Measurements from ENCODE around the gene CCDC185. TPM values are rescaled to one million over a fixed set of nuclear protein-coding genes. Genes with fewer than 3 reads are reported as not detected.
A peak's percentile ranks its signal among the peaks of the same experiment; 100 is the strongest.

Gene CCDC185
- total RNA-seq, 1 donor from 2014 or later: not detected

DNA sequence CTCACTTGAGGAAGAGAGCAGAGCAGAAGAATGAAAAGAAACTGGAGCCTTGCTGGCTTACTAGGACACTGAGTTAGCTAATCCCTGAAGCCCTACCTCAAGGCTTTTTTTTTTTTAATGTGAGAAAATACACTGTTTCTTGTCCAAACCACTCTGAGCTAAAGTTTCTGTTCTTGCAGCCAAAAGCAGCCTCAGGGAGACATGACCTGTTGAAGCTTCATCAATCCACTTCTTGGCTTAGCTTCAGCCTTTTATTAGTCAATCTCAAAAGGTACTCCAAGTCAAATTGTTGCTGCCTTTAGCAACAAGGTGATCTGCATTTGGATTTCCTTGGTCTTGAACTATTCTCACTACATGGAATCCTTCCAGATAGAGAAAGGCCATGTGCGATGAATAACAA, 33.7 kb downstream of the CCDC185 start:
- no peak for DNase-seq (ENCODE audit: low spot score in 2 of 2)
- FAIRE-seq: no peak

DNA sequence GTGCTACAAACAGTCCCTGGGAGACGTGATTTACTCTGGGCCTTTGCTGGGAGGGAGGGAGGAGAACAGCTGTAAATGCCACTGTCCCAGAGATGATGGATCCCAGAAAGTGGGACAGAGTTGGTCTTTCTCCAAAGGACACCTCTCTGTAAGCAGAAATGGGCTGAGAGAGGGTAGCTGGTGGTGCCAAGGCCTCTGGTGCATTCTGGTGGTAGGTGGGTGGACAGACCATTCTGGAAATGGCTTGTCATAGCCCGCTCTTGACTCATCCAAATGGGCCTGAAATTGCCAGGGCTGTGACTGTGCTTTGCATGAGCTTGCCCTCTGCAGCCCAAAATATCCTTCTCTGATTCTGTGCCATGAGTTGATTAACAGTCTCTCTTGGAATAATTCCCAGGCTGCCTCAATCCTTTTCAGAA, 36.1 kb downstream of the CCDC185 start:
- DNase-seq (ENCODE audit: low spot score in 2 of 2): peak in 1 of 2 donors; percentile 20
- FAIRE-seq: no peak

GRCh38 chr1:223429821-223430220, 36.6 kb downstream of the CCDC185 start:
- no peak for FAIRE-seq
- DNase-seq (ENCODE audit: low spot score in 2 of 2): no peak

DNA sequence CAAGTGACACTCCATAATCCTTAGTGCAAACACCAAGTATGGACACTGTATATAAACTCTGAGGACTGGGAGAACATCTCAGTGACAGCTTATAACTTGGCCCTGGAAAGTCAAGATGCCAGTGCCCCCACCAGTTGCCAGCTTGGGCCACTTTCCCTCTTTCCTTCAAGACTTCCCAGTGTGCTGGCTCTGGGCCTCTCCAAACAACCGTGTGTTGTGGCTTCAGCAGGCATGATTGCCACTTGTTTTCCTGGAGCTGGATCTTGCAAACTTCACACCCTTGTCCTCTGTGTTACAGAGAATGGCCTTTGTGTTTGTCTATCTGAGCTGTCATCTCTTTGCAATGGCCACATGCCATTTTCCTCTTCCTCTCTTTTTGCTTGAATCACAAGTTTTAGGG, 37.0 kb downstream of the CCDC185 start:
- FAIRE-seq: no peak

GRCh38 chr1:223437151-223437550, 43.9 kb downstream of the CCDC185 start:
- DNase-seq (ENCODE audit: low spot score in 2 of 2) (no peak), FAIRE-seq (no peak)

More for the DNA sequence above, 37.0 kb downstream of the CCDC185 start:
- no peak for DNase-seq (ENCODE audit: low spot score in 2 of 2)

DNA sequence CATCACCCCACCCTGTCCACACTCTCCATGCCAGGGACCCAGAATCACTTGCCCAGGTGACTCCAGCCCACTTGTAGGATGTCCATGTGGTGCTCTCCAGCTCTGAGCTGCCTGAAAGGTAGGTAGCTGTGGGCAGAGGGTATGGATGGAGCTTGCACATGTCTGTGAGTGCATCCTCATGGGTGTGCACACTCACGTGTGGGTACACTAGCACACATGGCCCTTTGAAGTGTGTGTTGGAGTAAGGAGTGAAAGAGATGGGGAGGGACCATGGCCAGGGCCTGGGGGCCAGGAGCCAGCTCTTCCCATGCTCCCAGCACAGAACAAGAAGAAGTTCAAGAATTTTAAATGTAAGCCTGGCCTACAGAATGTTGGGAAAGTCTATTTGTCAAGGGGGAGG, 50.2 kb downstream of the CCDC185 start:
- DNase-seq (ENCODE audit: low spot score in 2 of 2) (no peak), FAIRE-seq (no peak)

DNA sequence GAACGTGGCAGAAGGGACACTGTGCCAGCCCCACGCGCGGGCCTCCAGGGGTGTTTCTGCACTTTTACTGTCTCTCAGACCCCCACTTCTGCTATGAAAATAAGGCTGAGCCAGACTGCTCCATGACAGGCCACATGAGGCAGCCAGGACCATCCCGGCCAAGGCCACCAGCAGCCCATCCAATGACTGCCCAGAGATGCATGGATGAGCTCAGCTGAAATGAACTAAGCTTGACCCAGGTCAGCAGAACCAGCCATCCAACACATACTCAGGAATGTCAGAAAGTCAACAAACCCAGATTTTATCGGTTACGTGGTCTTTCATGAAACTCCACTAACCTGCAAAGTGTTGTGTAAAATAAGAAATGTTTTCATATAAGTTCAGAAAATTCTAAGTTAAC, 51.2 kb downstream of the CCDC185 start:
- FAIRE-seq (no peak), DNase-seq (ENCODE audit: low spot score in 2 of 2) (no peak)

Small RNA genes within 50 kb of the gene (small RNA-seq; reads per million reads assigned to genes)
- gene RNU4-57P: not detected

Other genes with a start within 250 kb of the CCDC185 start
- gene SUSD4, start 29.2 kb upstream of the CCDC185 start, total RNA-seq: 16.7 TPM

All from frontal cortex (tissue), 4 donors.